HEK293T (cell line): ENCODE results near the gene DEFB114.

Experiments used
- CTCF ChIA-PET: fragments of 350-600 bp; formaldehyde crosslinking; extraction: SDS; loops from one replicate; lab custom pipeline; 2021; ENCODE audit warnings: antibody characterized with exemption, inconsistent platforms; lab: Yijun Ruan, JAX
- POLR2A ChIA-PET: fragments of 350-600 bp; formaldehyde crosslinking; extraction: SDS; loops from one replicate; lab custom pipeline; 2020; ENCODE audit warnings: antibody characterized with exemption, inconsistent platforms; lab: Yijun Ruan, JAX
- DNase-seq: peaks from one replicate; pipeline ENCODE4 v3.0.0; 2012; ENCODE audit warnings: mixed read lengths; ENCODE audit errors: extremely low spot score
- ARNT ChIP-seq: fragments of 450-650 bp; IDR thresholded peaks from 2 replicates; pipeline ENCODE4 v1.6.1; 2017; ENCODE audit warnings: mild to moderate bottlenecking
- BHLHE40 ChIP-seq: fragments of 450-650 bp; IDR thresholded peaks from 2 replicates; pipeline ENCODE4 v1.6.1; 2016; ENCODE audit warnings: mild to moderate bottlenecking, moderate library complexity, borderline replicate concordance
- CTBP1 ChIP-seq: fragments of 450-650 bp; IDR thresholded peaks from 2 replicates; pipeline ENCODE4 v1.6.1; 2016; ENCODE audit warnings: borderline replicate concordance
- ELF4 ChIP-seq: fragments of 450-650 bp; IDR thresholded peaks from 2 replicates; pipeline ENCODE4 v1.6.1; 2017; ENCODE audit warnings: antibody characterized with exemption
- FOXA1 ChIP-seq: fragments of 450-650 bp; IDR thresholded peaks from 2 replicates; pipeline ENCODE4 v1.6.1; 2016; ENCODE audit warnings: mild to moderate bottlenecking
- FOXK2 ChIP-seq: fragments of 450-650 bp; IDR thresholded peaks from 2 replicates; pipeline ENCODE4 v1.6.1; 2016; ENCODE audit warnings: mild to moderate bottlenecking
- FOXM1 ChIP-seq: fragments of 450-650 bp; IDR thresholded peaks from 2 replicates; pipeline ENCODE4 v1.6.1; 2017; ENCODE audit warnings: mild to moderate bottlenecking, borderline replicate concordance
- HDGF ChIP-seq: fragments of 450-650 bp; IDR thresholded peaks from 2 replicates; pipeline ENCODE4 v1.6.1; 2017; ENCODE audit warnings: antibody characterized with exemption, borderline replicate concordance
- L3MBTL2 ChIP-seq: fragments of 450-650 bp; conservative IDR thresholded peaks from 2 replicates; pipeline ENCODE4 v1.6.1; 2016; ENCODE audit warnings: mild to moderate bottlenecking
- LEF1 ChIP-seq: fragments of 450-650 bp; IDR thresholded peaks from 2 replicates; pipeline ENCODE4 v1.6.1; 2017; ENCODE audit warnings: mild to moderate bottlenecking, borderline replicate concordance
- NFRKB ChIP-seq: fragments of 450-650 bp; IDR thresholded peaks from 2 replicates; pipeline ENCODE4 v1.6.1; 2016; ENCODE audit warnings: mild to moderate bottlenecking, moderate library complexity
- PKNOX1 ChIP-seq: fragments of 450-650 bp; IDR thresholded peaks from 2 replicates; pipeline ENCODE4 v1.6.1; 2016
- SP1 ChIP-seq: fragments of 450-650 bp; IDR thresholded peaks from 2 replicates; pipeline ENCODE4 v1.6.1; 2017
- SUZ12 ChIP-seq: fragments of 450-650 bp; IDR thresholded peaks from 2 replicates; pipeline ENCODE4 v1.6.1; 2016; ENCODE audit warnings: mild to moderate bottlenecking
- TARDBP ChIP-seq: fragments of 450-650 bp; IDR thresholded peaks from 2 replicates; pipeline ENCODE4 v1.6.1; 2016
- ZNF384 ChIP-seq: fragments of 450-650 bp; IDR thresholded peaks from 2 replicates; pipeline ENCODE4 v1.6.1; 2016

Gene DEFB114

DNA sequence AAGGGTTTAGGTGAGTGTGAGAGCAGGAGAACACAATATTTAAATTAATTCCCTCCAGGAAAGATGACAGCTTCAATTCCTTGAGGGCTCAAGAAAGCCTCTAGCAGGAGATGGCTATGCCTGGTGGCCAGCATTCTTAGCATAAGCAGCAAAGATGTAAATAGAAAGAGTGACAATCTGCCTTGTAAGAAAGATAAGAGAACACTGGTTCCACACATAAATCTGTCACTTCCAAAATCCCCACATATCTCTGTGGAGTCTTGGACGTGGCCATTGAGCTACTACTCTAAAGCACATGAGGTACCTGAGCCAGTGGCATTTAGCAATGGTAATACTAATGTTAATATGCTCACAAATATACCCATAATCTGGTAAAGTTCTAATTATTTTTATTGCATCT is 29.2 kb downstream of the DEFB114 start:
- CTCF ChIA-PET, result no interaction called here
- DNase-seq, result no peak
- POLR2A ChIA-PET, result no interaction called here
- TF ChIP-seq ZNF384 (no peak), CTBP1 (no peak), PKNOX1 (no peak), FOXM1 (no peak), ELF4 (no peak), HDGF (no peak), BHLHE40 (no peak), L3MBTL2 (no peak), NFRKB (no peak), SP1 (no peak), LEF1 (no peak), FOXA1 (no peak), SUZ12 (no peak), ARNT (no peak), TARDBP (no peak), FOXK2 (no peak)

DNA sequence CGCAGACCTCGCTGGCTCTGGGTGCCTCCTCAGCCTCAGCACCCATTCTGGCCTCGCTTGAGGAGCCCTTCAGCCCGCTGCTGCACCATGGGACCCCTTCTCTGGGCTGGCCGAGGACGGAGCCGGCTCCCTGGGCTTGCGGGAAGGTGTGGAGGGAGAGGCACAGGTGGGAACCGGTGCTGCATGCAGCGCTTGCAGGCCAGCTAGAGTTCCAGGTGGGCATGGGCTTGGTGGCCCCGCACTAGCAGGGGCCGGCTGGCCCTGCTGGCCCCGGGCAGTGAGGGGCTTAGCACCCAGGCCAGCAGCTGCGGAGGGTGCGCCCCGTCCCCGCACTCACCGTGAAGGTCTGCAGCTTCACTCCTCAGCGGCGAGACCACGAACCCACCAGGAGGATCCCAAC is 30.4 kb downstream of the DEFB114 start:
- no peak for DNase-seq
- ChIA-PET POLR2A (no interaction called here), CTCF (no interaction called here)
- TF ChIP-seq SUZ12 (no peak), FOXM1 (no peak), ZNF384 (no peak), LEF1 (no peak), ARNT (no peak), BHLHE40 (no peak), TARDBP (no peak)

DNA sequence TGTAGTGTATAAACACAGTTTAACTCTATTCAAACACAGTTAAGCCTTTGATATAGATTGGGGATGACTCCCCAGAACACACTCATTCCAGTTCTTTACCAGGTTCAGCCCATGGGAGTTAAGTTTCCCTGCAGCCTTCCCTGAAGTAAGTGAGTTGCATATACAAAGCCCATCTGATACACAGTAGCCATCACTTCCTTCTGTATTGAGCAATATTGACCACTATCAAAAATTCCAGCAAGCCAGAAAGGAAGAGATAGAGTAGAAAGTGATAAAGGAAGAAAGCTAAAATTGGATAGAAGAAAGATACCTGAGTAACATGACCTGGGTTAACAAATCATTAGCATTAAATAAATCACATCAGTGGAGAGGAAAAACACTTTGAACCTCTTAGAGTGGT is 34.6 kb downstream of the DEFB114 start:
- POLR2A ChIA-PET, result no interaction called here
- TF ChIP-seq HDGF (no peak), PKNOX1 (no peak), SP1 (no peak), FOXM1 (no peak), ZNF384 (no peak), BHLHE40 (no peak), NFRKB (no peak), FOXA1 (no peak), ELF4 (no peak), L3MBTL2 (no peak), LEF1 (no peak), ARNT (no peak), TARDBP (no peak), SUZ12 (no peak), FOXK2 (no peak)
- CTCF ChIA-PET, result no interaction called here
- no peak for DNase-seq

GRCh38 chr6:49923826-49924225 is 40.1 kb downstream of the DEFB114 start:
- CTCF ChIA-PET, result no interaction called here
- DNase-seq, result no peak

GRCh38 chr6:49919935-49920644 is 43.9 kb downstream of the DEFB114 start:
- TF ChIP-seq BHLHE40 (no peak), PKNOX1 (no peak), ELF4 (no peak), SP1 (no peak), LEF1 (no peak), FOXM1 (no peak), HDGF (no peak), L3MBTL2 (no peak), ZNF384 (no peak), SUZ12 (no peak), NFRKB (no peak), TARDBP (no peak), CTBP1 (no peak), ARNT (no peak), FOXK2 (no peak), FOXA1 (no peak)
- no peak for DNase-seq
- ChIA-PET CTCF (no interaction called here), POLR2A (no interaction called here)

More at GRCh38 chr6:49923826-49924225, 40.1 kb downstream of the DEFB114 start:
- no peak for TF ChIP-seq ZNF384
- POLR2A ChIA-PET, result no interaction called here

DNA sequence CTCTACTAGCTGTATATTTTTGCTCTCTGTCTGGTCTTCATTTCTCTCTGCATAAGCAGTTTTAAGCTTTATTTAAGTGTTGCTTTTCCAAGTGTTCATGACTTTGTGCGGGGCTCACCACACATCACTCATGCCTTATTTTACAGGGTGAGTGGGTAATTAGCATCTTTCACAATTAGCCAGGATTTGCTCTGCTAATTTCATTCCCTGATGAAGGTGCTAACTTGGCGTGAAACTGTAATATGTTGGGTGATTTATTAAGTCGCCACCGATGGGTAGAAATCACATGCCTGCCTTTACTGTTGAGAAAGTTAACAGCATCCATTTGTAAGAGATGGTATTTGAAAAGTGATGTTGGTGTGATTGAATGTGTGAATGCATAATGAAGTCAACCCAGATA is 44.7 kb downstream of the DEFB114 start:
- DNase-seq, result no peak
- no peak for TF ChIP-seq CTBP1
- TF ChIP-seq SP1, result no peak
- TF ChIP-seq ELF4, result no peak
- no peak for TF ChIP-seq ARNT
- TF ChIP-seq BHLHE40, result no peak
- TF ChIP-seq L3MBTL2, result no peak
- no peak for TF ChIP-seq NFRKB
- TF ChIP-seq ZNF384, result no peak
- TF ChIP-seq HDGF, result no peak
- TF ChIP-seq SUZ12, result no peak
- TF ChIP-seq FOXA1, result no peak
- no peak for TF ChIP-seq FOXK2
- TF ChIP-seq PKNOX1, result no peak
- no peak for TF ChIP-seq LEF1
- no peak for TF ChIP-seq TARDBP
- TF ChIP-seq FOXM1, result no peak
- CTCF ChIA-PET, result interaction anchor here (0.9 kb wide), 1 partner anchor 9 kb away, joined by 3 read pairs; no protein-coding TSS in a partner anchor
- POLR2A ChIA-PET, result no interaction called here
